SK-N-SH treated with all-trans-retinoic acid at 6 μM for 48 hours (cell line): ENCODE results near the gene WNT9B.

Source experiments
- ATAC-seq: fragments of 200-7000 bp; cut with Tn5 transposase; 3 replicates; pipeline ENCODE4 v1.9.1; 2020; ENCODE audit warnings: mild to moderate bottlenecking, moderate library complexity
- BACH2 ChIP-seq: fragments of 250-450 bp; sonication (Bioruptor Pico); IDR thresholded peaks from 2 replicates; pipeline ENCODE4 v1.9.0; 2021; ENCODE audit warnings: mild to moderate bottlenecking, borderline replicate concordance
- CSRNP3 ChIP-seq: fragments of 250-450 bp; sonication (Bioruptor Pico); IDR thresholded peaks from 2 replicates; pipeline ENCODE4 v1.5.1; 2021; ENCODE audit warnings: mild to moderate bottlenecking, moderate library complexity
- ESRRG ChIP-seq: fragments of 250-450 bp; sonication (Bioruptor Pico); IDR thresholded peaks from 2 replicates; pipeline ENCODE4 v1.6.1; 2021; ENCODE audit warnings: mild to moderate bottlenecking
- GLIS3 ChIP-seq: fragments of 250-450 bp; sonication (Bioruptor Pico); IDR thresholded peaks from 2 replicates; pipeline ENCODE4 v1.5.0; 2020; ENCODE audit warnings: mild to moderate bottlenecking, moderate library complexity
- ISL1 ChIP-seq: fragments of 250-450 bp; sonication (Bioruptor Pico); IDR thresholded peaks from 2 replicates; pipeline ENCODE4 v2.1.2; 2022; ENCODE audit warnings: mild to moderate bottlenecking, moderate library complexity
- OSR1 ChIP-seq: fragments of 250-450 bp; sonication (Bioruptor Pico); IDR thresholded peaks from 2 replicates; pipeline ENCODE4 v1.8.0; 2022; ENCODE audit warnings: moderate library complexity, mild to moderate bottlenecking, inconsistent platforms
- PATZ1 ChIP-seq: fragments of 250-450 bp; sonication (Bioruptor Pico); IDR thresholded peaks from 2 replicates; pipeline ENCODE4 v1.8.0; 2020; ENCODE audit warnings: mild to moderate bottlenecking, moderate library complexity, borderline replicate concordance
- POU6F1 ChIP-seq: fragments of 250-450 bp; sonication (Bioruptor Pico); IDR thresholded peaks from 2 replicates; pipeline ENCODE4 v1.8.0; 2021; ENCODE audit warnings: low read depth, mild to moderate bottlenecking, moderate library complexity, borderline replicate concordance
- PPARA ChIP-seq: fragments of 250-450 bp; sonication (Bioruptor Pico); IDR thresholded peaks from 2 replicates; pipeline ENCODE4 v1.5.0; 2020; ENCODE audit warnings: mild to moderate bottlenecking, borderline replicate concordance
- TCF4 ChIP-seq: fragments of 250-450 bp; sonication (Bioruptor Pico); IDR thresholded peaks from 2 replicates; pipeline ENCODE4 v1.8.0; 2021; ENCODE audit warnings: mild to moderate bottlenecking, moderate library complexity, borderline replicate concordance
- TOX ChIP-seq: fragments of 250-450 bp; sonication (Bioruptor Pico); IDR thresholded peaks from 2 replicates; pipeline ENCODE4 v1.8.0; 2021; ENCODE audit warnings: mild to moderate bottlenecking, moderate library complexity, borderline replicate concordance
- ZFP3 ChIP-seq: fragments of 250-450 bp; sonication (Bioruptor Pico); IDR thresholded peaks from 2 replicates; pipeline ENCODE4 v1.5.0; 2020; ENCODE audit warnings: mild to moderate bottlenecking, moderate library complexity
- ZFP30 ChIP-seq: fragments of 450-650 bp; formaldehyde crosslinking; IDR thresholded peaks from 2 replicates; pipeline ENCODE4 v1.5.0; 2022; ENCODE audit warnings: mild to moderate bottlenecking, moderate library complexity
- ZNF565 ChIP-seq: fragments of 450-650 bp; formaldehyde crosslinking; conservative IDR thresholded peaks from 2 replicates; pipeline ENCODE4 v1.5.0; 2020; ENCODE audit warnings: low read depth, mild to moderate bottlenecking, moderate library complexity
- ZNF70 ChIP-seq: fragments of 450-650 bp; formaldehyde crosslinking; IDR thresholded peaks from 2 replicates; pipeline ENCODE4 v1.5.0; 2020; ENCODE audit warnings: mild to moderate bottlenecking, moderate library complexity
- ZNF8 ChIP-seq: fragments of 450-650 bp; formaldehyde crosslinking; IDR thresholded peaks from 2 replicates; pipeline ENCODE4 v1.5.0; 2020; ENCODE audit warnings: mild to moderate bottlenecking, moderate library complexity
- TF ChIP-seq, protein P1 (sequence below): fragments of 250-450 bp; sonication (Bioruptor Pico); IDR thresholded peaks from 2 replicates; pipeline ENCODE4 v1.5.0; 2020; ENCODE audit warnings: mild to moderate bottlenecking, moderate library complexity
- TF ChIP-seq, protein P2 (sequence below): fragments of 250-450 bp; sonication (Bioruptor Pico); IDR thresholded peaks from 2 replicates; pipeline ENCODE4 v1.5.1; 2020; ENCODE audit warnings: low read depth, mild to moderate bottlenecking, moderate library complexity

WNT9B gene

DNA sequence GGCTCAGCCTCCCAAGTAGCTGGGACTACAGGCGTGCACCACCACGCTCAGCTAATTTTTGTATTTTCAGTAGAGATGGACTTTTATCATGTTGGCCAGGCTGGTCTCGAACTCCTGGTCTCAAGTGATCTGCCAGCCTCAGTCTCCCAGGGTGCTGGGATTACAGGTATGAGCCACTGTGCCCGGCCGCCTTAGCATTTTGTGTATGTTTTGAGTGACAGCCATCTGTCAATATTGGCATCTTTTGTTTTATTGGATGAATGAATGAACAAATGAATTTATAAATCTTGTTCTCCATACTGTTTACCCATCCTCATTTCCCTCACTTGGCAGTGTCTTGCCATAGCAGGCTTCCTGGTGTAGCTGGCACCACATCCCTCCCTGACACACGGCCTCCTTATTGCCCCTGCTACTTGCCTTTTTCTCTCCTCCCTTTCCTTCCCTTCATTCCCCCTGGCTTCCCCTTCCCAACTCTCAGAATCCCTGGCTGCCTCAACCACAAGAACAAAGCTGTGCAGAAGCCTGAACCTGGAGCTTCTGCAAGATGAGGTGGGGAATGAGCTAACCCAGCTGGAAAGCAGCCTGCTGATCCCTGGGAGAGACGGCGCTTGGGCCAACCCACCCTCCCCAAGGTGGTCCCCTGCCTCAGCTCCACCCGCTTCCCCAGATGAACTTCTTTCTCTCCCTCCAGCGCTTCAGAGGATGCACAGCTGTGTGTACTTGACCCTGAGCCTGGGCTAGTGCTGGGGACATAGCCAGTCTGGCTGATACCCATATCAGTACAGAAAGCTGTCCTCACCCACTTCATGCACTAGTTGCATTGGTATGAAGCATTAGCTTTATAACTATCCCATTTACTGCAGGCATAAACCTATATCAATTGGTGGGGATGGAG, 34.3 kb downstream of the WNT9B start:
- TF ChIP-seq TOX (CRISPR knock-in tag) (no peak), ZNF565 (CRISPR knock-in tag) (no peak), PATZ1 (CRISPR knock-in tag) (no peak), POU6F1 (CRISPR knock-in tag) (no peak)

DNA sequence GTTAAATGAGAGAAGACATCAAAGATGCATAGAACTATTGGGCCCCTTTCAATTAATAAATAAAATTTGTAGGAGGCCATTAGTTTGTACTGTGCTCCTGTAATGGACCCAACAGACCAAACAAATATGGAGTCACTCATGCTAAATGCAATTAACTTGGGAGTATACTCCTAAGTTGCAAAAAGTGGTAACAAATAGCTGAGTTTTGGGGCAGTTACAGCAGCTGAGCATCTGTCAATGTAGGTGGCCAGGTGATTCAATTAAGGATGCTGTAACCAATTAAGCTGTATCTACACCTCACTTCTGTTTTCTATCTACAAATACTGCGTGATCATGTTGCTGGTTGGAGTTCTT, 34.9 kb downstream of the WNT9B start:
- no peak for ATAC-seq

More for the DNA sequence above, 34.3 kb downstream of the WNT9B start:
- ATAC-seq: no peak

DNA sequence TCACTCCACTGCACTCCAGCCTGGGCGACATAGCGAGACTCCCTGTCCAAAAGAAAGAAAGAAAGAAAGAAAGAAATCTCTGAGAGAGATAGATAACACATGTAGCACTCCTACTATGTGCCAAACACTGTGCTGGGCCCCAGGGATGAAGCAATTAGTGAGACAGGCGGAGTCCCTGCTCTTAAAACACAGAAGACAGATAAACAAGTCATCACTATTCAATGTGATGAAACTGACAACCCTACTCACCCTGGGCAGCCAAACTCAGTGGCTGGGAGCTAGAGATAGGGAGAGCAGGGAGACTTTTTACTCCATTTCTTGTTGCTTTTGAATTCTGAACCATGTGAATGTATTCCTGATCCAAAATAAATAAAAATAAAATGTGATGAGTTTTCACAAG, 36.3 kb downstream of the WNT9B start:
- no peak; the same call in 2 of the 3 replicates for ATAC-seq
- TF ChIP-seq, protein P1, sequence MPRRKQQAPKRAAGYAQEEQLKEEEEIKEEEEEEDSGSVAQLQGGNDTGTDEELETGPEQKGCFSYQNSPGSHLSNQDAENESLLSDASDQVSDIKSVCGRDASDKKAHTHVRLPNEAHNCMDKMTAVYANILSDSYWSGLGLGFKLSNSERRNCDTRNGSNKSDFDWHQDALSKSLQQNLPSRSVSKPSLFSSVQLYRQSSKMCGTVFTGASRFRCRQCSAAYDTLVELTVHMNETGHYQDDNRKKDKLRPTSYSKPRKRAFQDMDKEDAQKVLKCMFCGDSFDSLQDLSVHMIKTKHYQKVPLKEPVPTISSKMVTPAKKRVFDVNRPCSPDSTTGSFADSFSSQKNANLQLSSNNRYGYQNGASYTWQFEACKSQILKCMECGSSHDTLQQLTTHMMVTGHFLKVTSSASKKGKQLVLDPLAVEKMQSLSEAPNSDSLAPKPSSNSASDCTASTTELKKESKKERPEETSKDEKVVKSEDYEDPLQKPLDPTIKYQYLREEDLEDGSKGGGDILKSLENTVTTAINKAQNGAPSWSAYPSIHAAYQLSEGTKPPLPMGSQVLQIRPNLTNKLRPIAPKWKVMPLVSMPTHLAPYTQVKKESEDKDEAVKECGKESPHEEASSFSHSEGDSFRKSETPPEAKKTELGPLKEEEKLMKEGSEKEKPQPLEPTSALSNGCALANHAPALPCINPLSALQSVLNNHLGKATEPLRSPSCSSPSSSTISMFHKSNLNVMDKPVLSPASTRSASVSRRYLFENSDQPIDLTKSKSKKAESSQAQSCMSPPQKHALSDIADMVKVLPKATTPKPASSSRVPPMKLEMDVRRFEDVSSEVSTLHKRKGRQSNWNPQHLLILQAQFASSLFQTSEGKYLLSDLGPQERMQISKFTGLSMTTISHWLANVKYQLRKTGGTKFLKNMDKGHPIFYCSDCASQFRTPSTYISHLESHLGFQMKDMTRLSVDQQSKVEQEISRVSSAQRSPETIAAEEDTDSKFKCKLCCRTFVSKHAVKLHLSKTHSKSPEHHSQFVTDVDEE (CRISPR knock-in tag): no peak
- TF ChIP-seq PATZ1 (CRISPR knock-in tag) (no peak), ZFP30 (CRISPR knock-in tag) (no peak), POU6F1 (CRISPR knock-in tag) (no peak), ZNF8 (CRISPR knock-in tag) (no peak), BACH2 (CRISPR knock-in tag) (no peak), ZNF70 (CRISPR knock-in tag) (no peak), ZFP3 (no peak)

More for the DNA sequence above, 34.9 kb downstream of the WNT9B start:
- TF ChIP-seq CSRNP3 (CRISPR knock-in tag) (no peak), PATZ1 (CRISPR knock-in tag) (no peak), ESRRG (CRISPR knock-in tag) (no peak), PPARA (CRISPR knock-in tag) (no peak), ISL1 (no peak), TCF4 (CRISPR knock-in tag) (no peak), ZFP3 (no peak), OSR1 (no peak), GLIS3 (CRISPR knock-in tag) (no peak)
- TF ChIP-seq, protein P2, sequence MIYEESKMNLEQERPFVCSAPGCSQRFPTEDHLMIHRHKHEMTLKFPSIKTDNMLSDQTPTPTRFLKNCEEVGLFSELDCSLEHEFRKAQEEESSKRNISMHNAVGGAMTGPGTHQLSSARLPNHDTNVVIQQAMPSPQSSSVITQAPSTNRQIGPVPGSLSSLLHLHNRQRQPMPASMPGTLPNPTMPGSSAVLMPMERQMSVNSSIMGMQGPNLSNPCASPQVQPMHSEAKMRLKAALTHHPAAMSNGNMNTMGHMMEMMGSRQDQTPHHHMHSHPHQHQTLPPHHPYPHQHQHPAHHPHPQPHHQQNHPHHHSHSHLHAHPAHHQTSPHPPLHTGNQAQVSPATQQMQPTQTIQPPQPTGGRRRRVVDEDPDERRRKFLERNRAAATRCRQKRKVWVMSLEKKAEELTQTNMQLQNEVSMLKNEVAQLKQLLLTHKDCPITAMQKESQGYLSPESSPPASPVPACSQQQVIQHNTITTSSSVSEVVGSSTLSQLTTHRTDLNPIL (CRISPR knock-in tag): no peak
